Stimulated activated CD8-positive, alpha-beta memory T cell treated with anti-CD3 and anti-CD28 coated beads, Interleukin-12 subunit alpha, Interleukin-12 subunit beta, amount 100 ng/mL, for 24 hours (primary cell): ENCODE results near the gene DUOX1.
"Not testable (repeated sequence)": the region's sequence is repeated elsewhere in the genome, so short reads cannot be mapped to it uniquely, and the experiment has no call there.

Experiments
- DNase-seq: peaks from one replicate; pipeline ENCODE4 v3.0.0-alpha.2; 2020; ENCODE audit errors: extremely low read depth

Gene DUOX1

DNA sequence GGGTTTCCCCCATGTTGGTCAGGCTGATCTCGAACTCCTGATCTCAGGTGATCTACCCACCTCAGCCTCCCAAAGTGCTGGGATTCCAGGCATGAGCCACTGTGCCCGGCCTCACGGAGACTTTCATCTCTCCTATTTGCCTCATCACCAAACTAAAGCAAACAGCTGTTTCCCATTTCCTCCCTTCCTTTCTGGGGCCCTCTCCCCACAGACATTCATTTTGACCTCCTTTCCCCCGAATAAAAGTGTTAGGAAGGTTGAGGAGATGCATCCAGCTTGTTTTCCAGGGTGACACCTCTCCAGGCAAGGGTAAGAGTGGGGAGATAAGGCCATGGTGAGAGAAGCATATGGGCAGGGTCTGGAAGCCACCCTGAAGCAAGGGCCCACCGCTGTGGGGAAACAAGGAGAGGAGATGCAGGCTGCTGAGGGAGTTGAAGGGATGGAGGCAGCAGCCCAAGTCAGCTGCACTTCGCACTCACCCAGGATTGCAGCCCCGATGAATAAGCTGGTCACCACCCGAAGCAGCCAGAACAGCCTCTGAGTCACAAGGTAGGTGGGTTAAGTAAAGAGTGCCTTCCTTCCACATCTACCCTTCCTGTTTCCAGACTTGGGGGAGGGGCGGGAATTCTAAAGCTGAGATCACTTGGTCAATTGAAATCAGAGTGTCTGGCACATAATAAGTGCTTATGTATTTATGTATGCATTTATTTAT, 7.9 kb upstream of the DUOX1 start:
- DNase-seq = no peak

DNA sequence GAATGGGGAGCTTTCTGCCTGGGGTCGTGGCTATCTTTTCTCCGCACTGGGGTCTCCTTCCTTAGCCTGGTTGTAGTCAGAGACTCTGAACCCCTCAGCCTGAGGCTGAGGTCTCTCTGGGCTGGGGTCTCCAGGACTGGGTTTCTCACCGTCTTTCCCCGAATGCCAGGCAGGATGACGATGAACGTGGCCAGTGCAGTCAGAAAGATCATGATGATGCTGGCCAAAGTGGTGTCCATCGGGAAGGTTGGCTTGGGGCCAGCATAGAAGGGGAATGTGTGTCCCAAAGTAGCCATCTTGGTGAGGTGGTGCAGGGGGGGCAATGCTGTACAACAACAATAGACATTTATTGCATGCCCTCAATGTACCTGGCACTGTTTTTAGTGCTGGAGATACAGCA, 7.1 kb upstream of the DUOX1 start:
- no peak for DNase-seq

- no peak for DNase-seq
These were observed 6.4 kb upstream of the DUOX1 start for GRCh38 chr15:45123397-45123796.

DNA sequence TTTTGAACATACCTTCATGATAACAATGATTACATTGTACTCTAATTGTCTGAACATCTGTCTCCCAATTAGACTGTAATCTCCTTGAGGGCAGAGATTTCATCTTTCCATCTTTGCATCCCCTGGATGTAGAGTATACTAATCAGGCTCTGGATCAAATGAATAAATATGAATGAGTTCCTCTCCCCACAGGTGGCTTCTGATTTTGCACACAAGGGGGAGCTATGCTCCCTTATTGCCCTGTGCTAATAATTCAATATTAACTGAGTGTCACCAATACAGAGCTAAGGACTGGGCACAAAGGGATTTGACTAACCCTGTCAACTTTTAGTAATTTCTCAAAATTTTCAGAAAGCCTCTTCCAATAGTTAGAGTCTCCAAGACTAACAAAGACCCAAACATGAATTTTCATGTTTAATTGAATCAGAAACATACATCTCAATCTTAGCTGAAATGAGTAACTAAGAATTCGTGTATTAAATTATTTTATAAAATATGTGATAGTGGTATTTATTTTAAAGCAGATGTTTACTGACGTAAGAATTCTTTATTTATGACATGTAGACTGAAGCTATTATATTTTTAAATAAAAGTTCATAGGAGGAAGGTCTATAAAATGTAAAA, 3.1 kb upstream of the DUOX1 start:
- no peak for DNase-seq

DNA sequence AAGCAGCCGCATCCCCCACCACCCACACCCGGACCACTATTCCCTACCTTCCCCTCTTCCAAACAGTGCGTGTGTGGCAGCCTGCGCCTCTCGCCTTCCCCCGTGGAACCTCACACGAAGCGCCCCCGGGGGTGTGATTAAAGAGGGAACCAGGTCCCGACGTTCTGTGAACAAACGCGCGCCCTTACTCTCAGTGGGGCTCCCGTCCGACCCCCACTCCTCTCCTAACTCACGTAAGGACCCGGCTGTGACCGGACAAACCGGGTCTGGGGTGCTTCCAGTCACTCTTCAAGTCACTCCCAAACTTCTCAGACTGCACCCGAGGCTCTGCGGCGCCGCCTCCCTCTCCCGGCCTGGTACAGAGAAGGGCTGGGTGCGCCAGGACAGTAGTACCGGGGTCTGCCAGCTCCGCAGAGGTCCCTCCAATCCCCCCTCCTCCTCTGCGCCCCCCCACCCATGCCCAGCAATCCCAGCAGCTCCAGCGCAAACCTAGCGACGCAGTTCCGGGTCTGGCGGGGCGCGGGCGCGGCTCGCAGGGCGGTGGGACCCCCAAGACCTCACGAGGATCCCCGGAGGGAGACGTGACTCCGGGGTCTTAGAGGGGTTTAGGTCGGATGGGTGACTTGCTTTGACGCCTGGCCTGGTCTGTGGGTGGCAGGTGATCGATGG, 689 bp upstream of the DUOX1 start:
- DNase-seq = no peak

- no peak for DNase-seq
These were observed 652 bp downstream of the DUOX1 start for GRCh38 chr15:45130291-45131000.

DNA sequence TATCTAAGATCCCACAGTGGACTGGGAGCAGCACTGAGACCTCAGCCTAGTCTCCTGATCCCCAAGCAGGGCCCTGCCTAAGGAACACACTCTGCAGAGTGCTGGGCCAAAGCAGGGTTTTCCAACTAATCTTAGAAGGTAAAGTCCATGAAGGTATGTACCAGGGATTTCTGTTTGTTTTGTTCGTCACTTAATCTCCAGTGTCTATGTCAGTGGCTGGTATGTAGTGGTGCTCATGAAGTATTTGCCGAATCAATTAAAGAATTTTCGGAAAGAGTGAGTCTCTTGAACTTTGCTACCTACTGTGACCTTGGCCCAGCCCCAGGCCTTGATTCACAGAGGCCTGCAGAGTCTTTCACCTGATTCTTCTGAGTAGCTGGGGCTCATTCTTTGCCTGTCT, 1.7 kb downstream of the DUOX1 start:
- no peak for DNase-seq

DNA sequence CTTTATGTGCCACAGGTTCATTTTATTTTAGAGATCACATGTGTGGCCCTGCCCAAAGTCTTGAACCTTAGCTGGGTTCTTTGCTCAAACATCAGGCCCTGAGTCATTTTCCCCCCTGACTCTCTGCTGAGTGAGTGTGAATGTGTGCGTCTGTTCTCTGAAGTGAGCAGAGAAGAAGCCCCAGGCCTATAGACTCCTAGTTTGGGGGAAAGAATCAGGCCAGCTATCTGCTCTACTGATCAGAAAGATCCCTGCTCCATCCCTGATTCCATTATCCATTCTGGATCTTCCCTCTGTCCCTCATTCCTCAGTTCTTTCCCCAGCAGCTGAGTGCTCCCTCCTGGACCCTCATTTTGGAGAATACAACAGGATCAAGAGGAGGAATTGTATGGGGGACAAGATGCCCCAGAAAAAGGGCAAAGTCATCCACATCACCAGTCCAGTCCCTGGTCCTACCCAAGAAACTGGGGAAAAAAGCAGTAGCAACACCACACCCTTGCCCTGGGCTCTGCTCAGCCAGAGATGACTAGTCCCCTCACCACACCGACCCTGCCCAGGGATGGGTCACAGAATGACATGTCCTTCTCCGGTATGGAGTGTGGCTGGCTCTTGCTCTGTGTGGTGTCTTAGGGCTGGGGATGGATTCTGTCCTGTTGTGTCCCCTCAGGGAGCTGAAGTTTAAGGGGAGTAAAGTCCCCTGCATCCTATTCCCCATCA, 3.2 kb downstream of the DUOX1 start:
- no peak for DNase-seq

- DNase-seq = no peak
These were observed 3.7 kb downstream of the DUOX1 start for GRCh38 chr15:45133561-45133920.

GRCh38 chr15:45134046-45134445, 4.3 kb downstream of the DUOX1 start:
- no peak for DNase-seq

GRCh38 chr15:45134682-45135604, 5.1 kb downstream of the DUOX1 start:
- DNase-seq = no peak

GRCh38 chr15:45135705-45136377, 6.0 kb downstream of the DUOX1 start:
- DNase-seq = not testable (repeated sequence)

GRCh38 chr15:45136378-45136764, 6.6 kb downstream of the DUOX1 start:
- DNase-seq = no peak

DNA sequence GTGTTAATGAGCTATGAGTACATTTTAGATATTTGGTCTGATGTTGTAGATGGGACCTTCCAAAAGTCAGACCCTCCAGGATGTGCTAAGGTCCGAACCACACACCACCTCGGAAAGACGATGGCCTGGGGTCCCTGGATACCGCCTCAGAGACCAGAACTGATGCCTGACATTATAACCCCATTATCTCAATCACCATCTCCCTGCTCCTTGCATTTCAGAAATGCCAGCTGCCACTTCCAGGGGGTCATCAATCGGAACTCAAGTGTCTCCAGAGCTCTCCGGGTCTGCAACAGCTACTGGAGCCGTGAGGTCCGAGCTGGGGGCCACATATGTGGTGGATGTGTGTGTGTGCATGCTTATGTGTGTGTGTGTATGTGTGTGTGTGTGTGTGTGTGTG, 7.9 kb downstream of the DUOX1 start:
- no peak for DNase-seq

DNA sequence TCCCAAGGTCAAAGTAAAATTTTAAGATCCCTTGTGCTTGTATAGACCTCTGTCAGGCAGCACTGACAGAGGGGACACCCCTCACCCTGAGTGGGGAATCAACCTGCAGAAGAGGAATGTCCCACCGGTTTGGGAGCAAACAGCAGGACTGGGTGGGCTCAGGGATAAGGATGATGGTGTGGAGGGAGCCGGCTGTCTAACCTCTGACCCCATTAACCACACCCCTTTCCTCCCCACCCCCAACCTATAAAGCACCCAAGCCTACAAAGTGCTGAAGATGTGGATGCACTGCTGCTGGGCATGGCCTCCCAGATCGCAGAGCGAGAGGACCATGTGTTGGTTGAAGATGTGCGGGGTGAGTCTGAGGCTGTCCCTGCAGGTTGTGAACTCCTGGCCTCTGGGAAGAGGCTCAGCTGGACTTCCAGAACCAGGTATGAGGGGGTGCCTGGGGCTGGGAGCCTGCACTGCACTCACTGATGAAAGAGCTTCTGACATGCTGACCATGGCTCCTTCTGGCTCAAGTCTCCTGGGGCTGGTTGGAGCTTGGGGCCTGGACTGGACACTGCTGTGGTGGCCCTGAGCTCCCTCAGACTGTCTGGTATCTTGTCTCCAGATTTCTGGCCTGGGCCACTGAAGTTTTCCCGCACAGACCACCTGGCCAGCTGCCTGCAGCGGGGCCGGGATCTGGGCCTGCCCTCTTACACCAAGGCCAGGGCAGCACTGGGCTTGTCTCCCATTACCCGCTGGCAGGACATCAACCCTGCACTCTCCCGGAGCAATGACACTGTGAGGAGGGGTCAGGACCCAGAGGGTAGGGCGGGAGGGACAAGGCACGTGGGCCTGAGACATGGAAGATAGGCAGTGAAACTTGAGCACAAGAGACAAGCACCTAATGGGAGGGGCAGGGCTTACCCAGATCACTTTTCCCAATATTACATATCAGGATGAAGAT, 9.3 kb downstream of the DUOX1 start:
- DNase-seq = no peak

GRCh38 chr15:45139770-45140169, 10.0 kb downstream of the DUOX1 start:
- DNase-seq = no peak

DNA sequence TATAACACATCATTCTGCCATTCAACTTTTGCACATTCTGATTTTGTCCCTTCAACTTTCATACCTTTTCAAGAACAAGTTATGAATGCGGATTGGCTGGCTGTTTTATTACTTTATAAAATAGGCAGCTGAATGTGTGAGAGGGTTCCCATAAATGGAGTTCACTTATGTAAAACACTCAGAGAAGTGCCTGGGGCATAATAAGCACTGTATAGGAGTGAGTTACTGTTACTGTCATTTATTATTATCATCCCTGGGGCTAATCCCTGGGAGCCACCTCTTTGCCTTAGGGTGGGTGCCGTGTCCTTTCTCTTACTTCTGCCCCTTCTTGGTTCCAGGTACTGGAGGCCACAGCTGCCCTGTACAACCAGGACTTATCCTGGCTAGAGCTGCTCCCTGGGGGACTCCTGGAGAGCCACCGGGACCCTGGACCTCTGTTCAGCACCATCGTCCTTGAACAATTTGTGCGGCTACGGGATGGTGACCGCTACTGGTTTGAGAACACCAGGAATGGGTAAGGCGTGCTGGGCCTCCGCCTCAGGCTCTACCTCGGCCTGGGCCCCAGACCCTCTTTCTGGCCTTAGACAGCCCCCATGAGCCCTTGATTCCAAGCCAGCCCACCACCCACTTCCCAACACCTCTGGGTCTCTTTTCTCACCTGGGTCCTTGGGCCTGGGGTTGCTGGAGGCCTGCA, 10.9 kb downstream of the DUOX1 start:
- no peak for DNase-seq

DNA sequence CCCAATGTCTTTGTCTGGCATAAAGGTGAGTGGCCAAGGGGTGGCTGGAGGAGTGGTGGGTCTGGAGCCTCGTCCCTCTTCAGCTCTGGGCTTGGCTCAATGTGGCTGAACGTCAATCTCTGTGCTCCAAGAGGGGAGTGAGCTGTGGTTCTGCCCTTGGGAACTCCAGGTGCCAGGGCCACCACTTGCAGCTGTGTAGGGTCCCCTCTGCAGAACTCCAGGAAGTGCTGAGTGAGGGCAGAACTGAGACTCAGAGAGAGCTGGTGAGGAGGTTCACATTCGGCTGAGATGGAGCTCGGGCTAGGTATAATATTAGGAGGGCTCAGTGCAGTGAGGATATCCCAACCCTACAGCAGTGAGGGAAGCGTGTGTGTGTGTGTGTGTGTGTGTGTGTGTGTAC, 11.6 kb downstream of the DUOX1 start:
- DNase-seq = no peak

DNA sequence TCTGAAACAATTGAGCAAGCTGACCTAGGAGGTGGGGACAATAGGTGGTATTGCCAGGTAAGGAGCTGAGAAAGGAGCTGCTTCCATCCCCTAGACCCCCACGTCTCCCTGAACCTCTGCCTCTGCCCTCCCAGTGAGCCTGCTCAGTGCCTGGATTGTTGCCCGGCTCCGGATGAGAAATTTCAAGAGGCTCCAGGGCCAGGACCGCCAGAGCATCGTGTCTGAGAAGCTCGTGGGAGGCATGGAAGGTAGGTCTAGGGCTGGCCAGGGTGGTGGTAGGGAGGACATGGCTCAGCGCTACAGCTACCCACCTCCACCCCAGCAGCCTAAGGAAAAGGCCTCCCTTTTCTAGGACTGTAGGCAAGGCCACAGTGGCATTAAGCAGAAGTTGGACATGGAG, 13.3 kb downstream of the DUOX1 start:
- no peak for DNase-seq
